Gastroesophageal sphincter (tissue), 3 donors: ENCODE data around the gene CES4A.

ENCODE experiments used
- EP300 ChIP-seq: sonication (generic); formaldehyde crosslinking; IDR thresholded peaks from one replicate; pipeline ENCODE4 v1.6.1; 2017; ENCODE audit warnings: antibody characterized with exemption, mild to moderate bottlenecking
- TF ChIP-seq, protein P1 (sequence below), 4 experiments: fragments of 200-600 bp in 2 of 4; fragments of 450-650 bp in 2 of 4; sonication (generic) in 1 of 4; IDR thresholded peaks; one replicate each; pipeline ENCODE4 v1.5.1; 2017 to 2019; ENCODE audit warnings: antibody characterized with exemption in 4 of 4, mild to moderate bottlenecking in 2 of 4, moderate library complexity in 2 of 4

DNA sequence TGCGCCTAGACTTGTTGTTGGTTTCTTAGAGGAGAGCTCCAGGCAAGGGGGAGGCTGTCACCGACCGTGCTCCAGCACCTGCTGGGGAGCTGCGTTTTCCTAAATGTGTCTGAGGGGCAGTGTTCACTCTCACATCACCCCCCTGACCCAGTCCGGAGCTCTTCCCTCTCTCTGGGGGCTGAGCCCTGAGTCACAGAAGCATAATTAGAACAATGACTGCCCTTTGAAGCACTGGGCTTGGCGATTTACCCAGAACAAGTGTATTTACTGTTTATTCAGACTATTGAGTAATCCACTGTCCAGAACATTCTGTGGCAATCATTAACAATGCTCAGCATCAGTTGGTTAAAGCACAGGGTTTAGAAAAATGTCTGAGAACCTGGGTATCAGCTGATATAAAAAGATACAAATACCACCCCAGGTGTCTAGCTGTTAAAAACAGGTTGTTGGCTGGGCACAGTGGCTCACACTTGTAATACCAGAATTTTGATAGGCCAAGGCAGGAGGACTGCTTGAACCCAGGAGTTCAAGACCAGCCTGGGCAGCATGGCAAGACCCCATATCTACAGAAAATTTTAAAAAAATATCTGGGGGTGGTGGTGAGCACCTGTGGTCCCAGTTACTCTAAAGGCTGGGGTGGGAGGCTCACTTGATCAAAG lies 8.1 kb downstream of the CES4A start:
- TF ChIP-seq, protein P1, sequence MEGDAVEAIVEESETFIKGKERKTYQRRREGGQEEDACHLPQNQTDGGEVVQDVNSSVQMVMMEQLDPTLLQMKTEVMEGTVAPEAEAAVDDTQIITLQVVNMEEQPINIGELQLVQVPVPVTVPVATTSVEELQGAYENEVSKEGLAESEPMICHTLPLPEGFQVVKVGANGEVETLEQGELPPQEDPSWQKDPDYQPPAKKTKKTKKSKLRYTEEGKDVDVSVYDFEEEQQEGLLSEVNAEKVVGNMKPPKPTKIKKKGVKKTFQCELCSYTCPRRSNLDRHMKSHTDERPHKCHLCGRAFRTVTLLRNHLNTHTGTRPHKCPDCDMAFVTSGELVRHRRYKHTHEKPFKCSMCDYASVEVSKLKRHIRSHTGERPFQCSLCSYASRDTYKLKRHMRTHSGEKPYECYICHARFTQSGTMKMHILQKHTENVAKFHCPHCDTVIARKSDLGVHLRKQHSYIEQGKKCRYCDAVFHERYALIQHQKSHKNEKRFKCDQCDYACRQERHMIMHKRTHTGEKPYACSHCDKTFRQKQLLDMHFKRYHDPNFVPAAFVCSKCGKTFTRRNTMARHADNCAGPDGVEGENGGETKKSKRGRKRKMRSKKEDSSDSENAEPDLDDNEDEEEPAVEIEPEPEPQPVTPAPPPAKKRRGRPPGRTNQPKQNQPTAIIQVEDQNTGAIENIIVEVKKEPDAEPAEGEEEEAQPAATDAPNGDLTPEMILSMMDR (IDR thresholded peaks at IDR 0.05), result no peak
- no peak for TF ChIP-seq EP300
